Esophagus squamous epithelium (tissue), 4 donors: ENCODE data around the gene CACNB4.

Source experiments
- CTCF ChIP-seq, 6 experiments: fragments of 450-650 bp in 4 of 6; fragments of 200-600 bp in 2 of 6; sonication (generic) in 2 of 6; IDR thresholded peaks; one replicate each; pipeline ENCODE4 v1.5.1; 2016 to 2019; ENCODE audit warnings: antibody characterized with exemption in 6 of 6, mild to moderate bottlenecking in 4 of 6, moderate library complexity in 4 of 6
- POLR2A ChIP-seq, 4 donors: fragments of 450-650 bp; IDR thresholded peaks; one replicate each; pipeline ENCODE4 v1.6.1; 2017; ENCODE audit warnings: antibody characterized with exemption in 4 of 4, mild to moderate bottlenecking in 4 of 4, moderate library complexity in 3 of 4

- TF ChIP-seq CTCF (IDR thresholded peaks at IDR 0.05) (no peak), POLR2A (IDR thresholded peaks at IDR 0.05) (no peak)
Measured at GRCh38 chr2:152075461-152076050, 23.3 kb downstream of the CACNB4 start.
